LHCN-M2 (cell line): Measurements from ENCODE around the gene SLC66A3. TPM values are rescaled to one million over a fixed set of nuclear protein-coding genes. Genes with fewer than 3 reads are reported as not detected.

Experiments used
- DNase-seq: peaks from one replicate; pipeline ENCODE4 v3.0.0-alpha.2; 2012; ENCODE audit warnings: low read depth
- total RNA-seq: library from RNA; depleted of rRNA; stranded (reverse); fragments of >200 nt; gene quantifications from 2 replicates; pipeline ENCODE4 v1.2.3, GENCODE V29; 2014; rRNA removed

SLC66A3 gene
- total RNA-seq, 1 experiment from 2014 or later, result 55.9 TPM

DNA sequence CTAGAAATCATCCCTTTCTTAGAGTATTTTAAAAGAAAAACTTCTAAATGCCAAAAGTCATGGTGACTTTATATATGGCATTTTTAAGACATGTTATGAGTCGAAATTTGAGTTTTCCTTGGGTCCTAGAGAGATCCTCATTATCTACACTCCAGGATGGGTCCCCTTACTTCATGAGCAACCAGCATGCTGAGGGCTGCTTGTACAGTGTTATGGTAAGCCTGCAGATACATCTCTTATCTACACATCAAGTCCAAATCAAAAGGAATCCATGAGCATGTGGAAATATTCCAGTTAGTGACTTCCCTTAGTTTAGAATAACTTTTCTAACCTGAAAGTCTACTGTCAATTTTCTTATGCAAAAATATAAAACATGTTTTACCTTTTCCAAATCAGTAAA is 58.7 kb downstream of the SLC66A3 start:
- DNase-seq, result no peak

DNA sequence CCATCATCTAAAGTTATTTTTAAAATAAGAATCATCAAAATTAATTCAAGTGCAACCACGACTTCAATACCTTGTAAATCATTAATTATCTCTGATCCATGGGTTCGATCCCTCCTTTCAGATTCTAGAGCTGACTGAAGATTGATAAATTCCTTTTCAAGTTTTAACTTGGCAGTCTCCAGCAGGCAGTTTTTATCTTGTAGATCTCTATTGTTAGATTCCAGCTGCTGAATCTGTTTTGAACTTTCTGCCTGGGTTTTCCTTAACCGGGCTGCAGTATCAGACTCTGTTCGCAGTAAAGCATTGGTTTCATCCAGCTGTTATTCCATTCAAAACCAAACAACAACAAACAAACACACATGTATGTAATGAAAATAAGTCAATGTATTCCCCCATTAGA is 59.5 kb downstream of the SLC66A3 start:
- DNase-seq, result no peak

GRCh38 chr2:11215407-11215806 is 60.1 kb downstream of the SLC66A3 start:
- no peak for DNase-seq

DNA sequence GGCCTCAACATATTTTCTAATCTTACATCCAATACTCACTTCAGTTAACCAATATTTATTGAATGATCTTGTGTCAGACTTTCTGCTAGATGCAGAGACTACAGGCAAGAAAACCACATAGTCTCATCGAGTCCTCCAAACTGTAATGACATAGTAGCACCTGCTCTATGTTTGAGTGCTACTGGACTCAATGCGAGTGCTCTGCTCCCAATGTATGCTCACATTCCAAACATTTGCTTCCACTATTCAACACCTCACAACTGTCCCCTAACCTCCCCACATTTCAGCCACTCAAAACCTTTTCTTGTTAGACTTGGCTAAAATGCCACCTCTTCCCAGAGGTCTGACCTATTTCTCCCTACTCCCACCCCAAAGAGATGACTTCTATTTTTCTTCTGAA is 65.2 kb downstream of the SLC66A3 start:
- DNase-seq, result no peak

- DNase-seq, result no peak
Observed at GRCh38 chr2:11222845-11223244, 67.6 kb downstream of the SLC66A3 start.

GRCh38 chr2:11224887-11225286 is 69.6 kb downstream of the SLC66A3 start:
- no peak for DNase-seq

DNA sequence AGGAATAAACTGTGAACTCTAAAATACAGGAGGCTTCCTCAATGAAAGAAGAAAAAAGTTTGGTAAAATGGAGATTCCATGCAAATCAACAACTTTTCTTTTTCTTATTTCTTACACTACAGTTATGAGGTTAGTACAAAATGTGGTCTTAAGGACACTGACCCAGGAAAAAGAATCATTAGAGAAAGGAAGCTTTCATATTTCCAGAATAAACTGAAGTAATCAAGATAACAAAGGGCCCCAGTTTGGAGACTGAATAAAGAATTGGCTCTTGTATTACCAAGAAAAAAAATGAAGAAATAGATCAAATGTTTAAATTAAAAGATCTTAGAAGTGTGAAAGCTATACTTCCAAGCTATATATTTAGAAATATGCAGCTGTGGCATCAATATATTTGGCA is 72.3 kb downstream of the SLC66A3 start:
- DNase-seq, result no peak

Other genes with a start within 250 kb of the SLC66A3 start
- gene KCNF1, start 243.5 kb upstream of the SLC66A3 start, total RNA-seq, result 0.19 and 0.29 TPM in 2 replicates
- 32.2 and 37.5 TPM in 2 replicates for gene ROCK2, start 189.2 kb downstream of the SLC66A3 start, total RNA-seq